Pancreas (tissue), 10 donors: ENCODE data around the gene SPDYE2B. TPM values are rescaled to one million over a fixed set of nuclear protein-coding genes. Genes with fewer than 3 reads are reported as not detected.
A peak's percentile ranks its signal among the peaks of the same experiment; 100 is the strongest.
"Not testable (repeated sequence)": the region's sequence is repeated elsewhere in the genome, so short reads cannot be mapped to it uniquely, and the experiment has no call there.

Experiments used
- ATAC-seq, 4 donors: fragments of 200-7000 bp; cut with Tn5 transposase; one replicate each; pipeline versions ENCODE4 v1.8.0 to v1.9.1; 2020; ENCODE audit warnings: mild to moderate bottlenecking in 4 of 4, moderate library complexity in 4 of 4
- DNase-seq, 6 donors: peaks; one replicate each; pipeline ENCODE4 v3.0.0-alpha.2; 2020
- FAIRE-seq: peaks from 2 replicates; lab custom pipeline; 2012; peaks lifted over from hg19 to GRCh38; lab: Jason Lieb, UNC
- H3K27ac ChIP-seq, 4 donors: fragments of 200-600 bp; sonication (generic); 1 replicate in 3 of 4; 2 replicates in 1 of 4; pipeline versions ENCODE4 v1.5.0 to v1.8.0; 2020
- H3K27me3 ChIP-seq, 4 donors: fragments of 200-600 bp; one replicate each; pipeline ENCODE4 v1.8.0; 2021
- H3K36me3 ChIP-seq, 3 donors: fragments of 200-600 bp; sonication (generic) in 1 of 3; one replicate each; pipeline versions ENCODE4 v1.5.0 to v1.8.0; 2020 to 2021
- H3K4me1 ChIP-seq, 3 donors: fragments of 200-600 bp; one replicate each; pipeline ENCODE4 v1.8.0; 2021
- H3K4me3 ChIP-seq, 4 donors: fragments of 200-600 bp; sonication (generic) in 2 of 4; one replicate each; pipeline versions ENCODE4 v1.5.0 to v1.8.0; 2020 to 2021
- H3K9me3 ChIP-seq, 4 donors: fragments of 200-600 bp; one replicate each; pipeline ENCODE4 v1.8.0; 2021
- WGBS, 2 donors: extraction: QIAGEN DNeasy Blood & Tissue Kit; methylation state at CpG; one replicate each; pipeline ENCODE4 v1.1.7; 2013; 5-methylcytosine and 5-hydroxymethylcytosine counted together
- intact Hi-C, 3 donors: fragments of 100-400 bp; cut with DNase I; formaldehyde crosslinking; loops; one replicate each; pipeline versions ENCODE4 v1.11.1 to v1.14.2; 2022
- polyA plus RNA-seq, 2 donors: library from polyadenylated mRNA; stranded (reverse); fragments of 200-250 nt; gene quantifications; one replicate each; pipeline ENCODE4 v1.2.3, GENCODE V29; 2013
- total RNA-seq, 6 donors: library from RNA; stranded (reverse); fragmentation: NEBNext Ultra II Directional in 4 of 6; extraction: Animal tissue kit (Norgen Biotek cat#: 25700) in 4 of 6; gene quantifications; one replicate each; pipeline versions ENCODE4 v1.2.1 to v1.2.4, GENCODE V29; 2021 to 2023
- donor health status: healthy with polysubstance abuse.
- donor health status: DM: no; HTN: no; CAD: no; lungs with moderate emphysema.
- donor health status: DM: no; HTN: no; CAD: no.
- donor health status: control.
- donor health status: control.
- donor health status: Bipolar disorder and iron deficiency.
- donor health status: DM: yes; HTN: yes; CAD: no.
- donor health status: DM: no; HTN: no; CAD: no.
- donor health status: DM: no; HTN: no; CAD: no.
- donor health status: DM: yes; HTN: yes; CAD: no.

SPDYE2B gene
- total and polyA plus RNA-seq, 8 donors = not detected

GRCh38 chr7:102615930-102616329, 34.2 kb upstream of the SPDYE2B start:
- DNase-seq, H3K9me3 ChIP-seq, intact Hi-C loops, H3K4me1 ChIP-seq, H3K27me3 ChIP-seq, H3K27ac ChIP-seq, H3K36me3 ChIP-seq, FAIRE-seq, H3K4me3 ChIP-seq: not testable (repeated sequence)
- ATAC-seq = peak; percentile 20 to 30 (median 26)
- no CpG with 5 or more reads among the region's 10 CpGs for WGBS, 2 donors

GRCh38 chr7:102616507-102617125, 33.5 kb upstream of the SPDYE2B start, which contains the start of gene RASA4:
TSS of gene RASA4 (minus strand) at chr7:102616756. CDS start at chr7:102616689, 67 bp downstream.
- H3K9me3 ChIP-seq, H3K36me3 ChIP-seq, H3K27ac ChIP-seq, H3K4me1 ChIP-seq, H3K27me3 ChIP-seq, intact Hi-C loops, FAIRE-seq: not testable (repeated sequence)
- peak within 1 kb of the TSS in 2 of 4 donors; percentile 38 to 43 for H3K4me3 ChIP-seq
- DNase-seq = peak; percentile 21 to 83 (median 62)
- 0 to 1% methylated on average over 16 to 26 of the region's 62 CpGs for WGBS, 2 donors
- peak; percentile 93 to 98 (median 95) for ATAC-seq

GRCh38 chr7:102618122-102618521, 32.0 kb upstream of the SPDYE2B start:
- FAIRE-seq, H3K27ac ChIP-seq, H3K4me1 ChIP-seq, H3K36me3 ChIP-seq, H3K9me3 ChIP-seq, ATAC-seq, intact Hi-C loops, H3K27me3 ChIP-seq, H3K4me3 ChIP-seq: not testable (repeated sequence)
- WGBS, 2 donors = 61 to 76% methylated on average over 3 to 4 of the region's 8 CpGs
- DNase-seq = peak in 1 of 6 donors; percentile 9

GRCh38 chr7:102627271-102627904, 22.7 kb upstream of the SPDYE2B start:
- ATAC-seq, intact Hi-C loops, H3K27ac ChIP-seq, H3K27me3 ChIP-seq, H3K9me3 ChIP-seq, H3K4me3 ChIP-seq, DNase-seq, H3K4me1 ChIP-seq, FAIRE-seq, H3K36me3 ChIP-seq: not testable (repeated sequence)
- WGBS, 2 donors = no CpG with 5 or more reads among the region's 8 CpGs

- H3K36me3 ChIP-seq, H3K27me3 ChIP-seq, H3K4me3 ChIP-seq, FAIRE-seq, H3K9me3 ChIP-seq, H3K27ac ChIP-seq, H3K4me1 ChIP-seq, intact Hi-C loops: not testable (repeated sequence)
- WGBS, 2 donors = 72 to 79% methylated on average over 3 to 6 of the region's 9 CpGs
- ATAC-seq (peak in 1 of 4 donors; percentile 6), DNase-seq (peak in 1 of 6 donors; percentile 5)
Measured at GRCh38 chr7:102630622-102631021, 19.5 kb upstream of the SPDYE2B start.

- FAIRE-seq, H3K4me1 ChIP-seq, H3K4me3 ChIP-seq, intact Hi-C loops, H3K9me3 ChIP-seq, H3K27me3 ChIP-seq, H3K27ac ChIP-seq, H3K36me3 ChIP-seq: not testable (repeated sequence)
- peak in 2 of 6 donors; percentile 3 to 16 for DNase-seq
- 84 to 89% methylated on average over 2 of the region's 6 CpGs for WGBS, 2 donors
- peak in 2 of 4 donors; percentile 15 to 35 for ATAC-seq
Measured at GRCh38 chr7:102634299-102634698, 15.8 kb upstream of the SPDYE2B start.

GRCh38 chr7:102635354-102635753, 14.8 kb upstream of the SPDYE2B start:
- H3K4me3 ChIP-seq, intact Hi-C loops, DNase-seq, H3K27me3 ChIP-seq, H3K9me3 ChIP-seq, FAIRE-seq, H3K27ac ChIP-seq, H3K36me3 ChIP-seq, H3K4me1 ChIP-seq: not testable (repeated sequence)
- peak in 2 of 4 donors; percentile 42 to 57 for ATAC-seq
- WGBS, 2 donors = 100% methylated on average over 2 of the region's 5 CpGs; no CpG with 5 or more reads in 1 of the 2 donors

- H3K27ac ChIP-seq, intact Hi-C loops, ATAC-seq, H3K27me3 ChIP-seq, FAIRE-seq, H3K4me3 ChIP-seq, H3K9me3 ChIP-seq, H3K36me3 ChIP-seq, H3K4me1 ChIP-seq: not testable (repeated sequence)
- 95 to 96% methylated on average over 8 of the region's 13 CpGs for WGBS, 2 donors
- DNase-seq = peak in 2 of 6 donors; percentile 2
Measured at GRCh38 chr7:102636956-102637355, 13.2 kb upstream of the SPDYE2B start.

GRCh38 chr7:102638848-102639247, 11.3 kb upstream of the SPDYE2B start:
- peak in 2 of 4 donors; percentile 8 to 14 for ATAC-seq
- H3K4me3 ChIP-seq, intact Hi-C loops, H3K27me3 ChIP-seq, H3K27ac ChIP-seq, H3K4me1 ChIP-seq, H3K9me3 ChIP-seq, FAIRE-seq, H3K36me3 ChIP-seq: not testable (repeated sequence)
- peak in 4 of 6 donors; percentile 6 to 49 (median 30) for DNase-seq
- WGBS, 2 donors = 88 to 94% methylated on average over 7 of the region's 11 CpGs

GRCh38 chr7:102642691-102643090, 7.4 kb upstream of the SPDYE2B start, which contains the start of gene UPK3BL1:
TSS of gene UPK3BL1 (minus strand) at chr7:102642791. CDS start at chr7:102642741, 50 bp downstream.
- WGBS, 2 donors = no CpG with 5 or more reads among the region's 9 CpGs
- H3K27ac ChIP-seq, intact Hi-C loops, H3K9me3 ChIP-seq, H3K4me3 ChIP-seq, H3K4me1 ChIP-seq, FAIRE-seq, H3K36me3 ChIP-seq, H3K27me3 ChIP-seq, DNase-seq: not testable (repeated sequence)
- peak in 1 of 4 donors; percentile 8 for ATAC-seq

- H3K4me1 ChIP-seq, H3K4me3 ChIP-seq, ATAC-seq, FAIRE-seq, intact Hi-C loops, H3K36me3 ChIP-seq, H3K27ac ChIP-seq, H3K27me3 ChIP-seq, DNase-seq, H3K9me3 ChIP-seq: not testable (repeated sequence)
- WGBS, 2 donors = no CpG with 5 or more reads among the region's 1 CpG
Measured at GRCh38 chr7:102643404-102643803, 6.7 kb upstream of the SPDYE2B start.

GRCh38 chr7:102647813-102648212, 2.3 kb upstream of the SPDYE2B start:
- H3K27me3 ChIP-seq, H3K9me3 ChIP-seq, H3K4me1 ChIP-seq, H3K4me3 ChIP-seq, H3K27ac ChIP-seq, FAIRE-seq, H3K36me3 ChIP-seq, intact Hi-C loops: not testable (repeated sequence)
- WGBS, 2 donors = 96 to 98% methylated on average over 5 of the region's 7 CpGs
- ATAC-seq (peak in 1 of 4 donors; percentile 20), DNase-seq (peak in 2 of 6 donors; percentile 1 to 4)
